ENCODE measurements around the gene CDHR2. TPM values are rescaled to one million over a fixed set of nuclear protein-coding genes. Genes with fewer than 3 reads are reported as not detected.

Gene CDHR2
- total RNA-seq, 4 donors from 2014 or later, result 0.10 to 0.23 TPM; not detected in 2

GRCh38 chr5:176629317-176629852, 80.2 kb downstream of the CDHR2 start:
- DNase-seq (ENCODE audit: low spot score in 2 of 2), result no peak
- Histone ChIP-seq H3K4me1 (peaks cover 22% of the 10 kb centered on the region), H3K27me3 (peaks cover 87% of the 10 kb centered on the region), H3K36me3 (no peaks in the 10 kb centered on the region), H3K9me3 (no peaks in the 10 kb centered on the region), H3K4me3 (peak overlapping the region; percentile 45), H3K27ac (no peak overlapping the region)
- TF ChIP-seq POLR2AphosphoS5 (IDR thresholded peaks at IDR 0.05) (no peak), POLR2A (IDR thresholded peaks at IDR 0.05) (no peak), CTCF (IDR thresholded peaks at IDR 0.05) (no peak), EP300 (IDR thresholded peaks at IDR 0.05) (no peak)
- 10% methylated on average over 31 of the region's 34 CpGs for WGBS

- no peak for TF ChIP-seq CTCF (IDR thresholded peaks at IDR 0.05)
- no peak for TF ChIP-seq POLR2AphosphoS5 (IDR thresholded peaks at IDR 0.05)
- TF ChIP-seq POLR2A (IDR thresholded peaks at IDR 0.05), result no peak
- TF ChIP-seq EP300 (IDR thresholded peaks at IDR 0.05), result no peak
- WGBS, result 2% methylated on average over 46 of the region's 94 CpGs
- no peak for DNase-seq (ENCODE audit: low spot score in 2 of 2)
- peaks cover 22% of the 10 kb centered on the region for H3K4me1 ChIP-seq
- H3K9me3 ChIP-seq, result no peaks in the 10 kb centered on the region
- H3K4me3 ChIP-seq, result peak within 1 kb of the TSS; percentile 45
- H3K36me3 ChIP-seq, result no peaks in the 10 kb centered on the region
- peaks cover 84% of the 10 kb centered on the region for H3K27me3 ChIP-seq
- no peak within 1 kb of the TSS for H3K27ac ChIP-seq
These were observed 80.9 kb downstream of the CDHR2 start, which contains the start of the genes EIF4E1B and SNCB for GRCh38 chr5:176629853-176630680. Gene EIF4E1B, plus strand, starts transcription at chr5:176630675. Its CDS starts 12,113 bp downstream, at chr5:176642788. Gene SNCB, minus strand, starts transcription at chr5:176630534. Its CDS starts 880 bp downstream, at chr5:176629654.

- Histone ChIP-seq H3K4me1 (peaks cover 22% of the 10 kb centered on the region), H3K4me3 (peak overlapping the region; percentile 45), H3K9me3 (no peaks in the 10 kb centered on the region), H3K36me3 (no peaks in the 10 kb centered on the region), H3K27me3 (peaks cover 78% of the 10 kb centered on the region), H3K27ac (no peak overlapping the region)
- no peak for DNase-seq (ENCODE audit: low spot score in 2 of 2)
- no peak for TF ChIP-seq POLR2AphosphoS5 (IDR thresholded peaks at IDR 0.05)
- TF ChIP-seq EP300 (IDR thresholded peaks at IDR 0.05), result no peak
- no peak for TF ChIP-seq POLR2A (IDR thresholded peaks at IDR 0.05)
- TF ChIP-seq CTCF (IDR thresholded peaks at IDR 0.05), result no peak
- 13% methylated on average over 18 of the region's 20 CpGs for WGBS
These were observed 81.6 kb downstream of the CDHR2 start for GRCh38 chr5:176630681-176631222.

GRCh38 chr5:176631383-176632200, 82.5 kb downstream of the CDHR2 start:
- no peak for DNase-seq (ENCODE audit: low spot score in 2 of 2)
- no peak for TF ChIP-seq EP300 (IDR thresholded peaks at IDR 0.05)
- no peak for TF ChIP-seq CTCF (IDR thresholded peaks at IDR 0.05)
- TF ChIP-seq POLR2AphosphoS5 (IDR thresholded peaks at IDR 0.05), result no peak
- TF ChIP-seq POLR2A (IDR thresholded peaks at IDR 0.05), result no peak
- Histone ChIP-seq H3K27ac (no peak overlapping the region), H3K27me3 (peaks cover 72% of the 10 kb centered on the region), H3K4me1 (peaks cover 19% of the 10 kb centered on the region), H3K36me3 (no peaks in the 10 kb centered on the region), H3K9me3 (no peaks in the 10 kb centered on the region), H3K4me3 (no peak overlapping the region)
- 75% methylated on average over 7 of the region's 7 CpGs for WGBS

Data from suprapubic skin (tissue), 4 donors.